ENCODE measurements around the gene MOK. TPM values are rescaled to one million over a fixed set of nuclear protein-coding genes. Genes with fewer than 3 reads are reported as not detected.
"Not testable (repeated sequence)": the region's sequence is repeated elsewhere in the genome, so short reads cannot be mapped to it uniquely, and the experiment has no call there.

The MOK gene
- total RNA-seq, 6 experiments from 2014 or later, result 2.7 to 4.7 (median 3.8) TPM

DNA sequence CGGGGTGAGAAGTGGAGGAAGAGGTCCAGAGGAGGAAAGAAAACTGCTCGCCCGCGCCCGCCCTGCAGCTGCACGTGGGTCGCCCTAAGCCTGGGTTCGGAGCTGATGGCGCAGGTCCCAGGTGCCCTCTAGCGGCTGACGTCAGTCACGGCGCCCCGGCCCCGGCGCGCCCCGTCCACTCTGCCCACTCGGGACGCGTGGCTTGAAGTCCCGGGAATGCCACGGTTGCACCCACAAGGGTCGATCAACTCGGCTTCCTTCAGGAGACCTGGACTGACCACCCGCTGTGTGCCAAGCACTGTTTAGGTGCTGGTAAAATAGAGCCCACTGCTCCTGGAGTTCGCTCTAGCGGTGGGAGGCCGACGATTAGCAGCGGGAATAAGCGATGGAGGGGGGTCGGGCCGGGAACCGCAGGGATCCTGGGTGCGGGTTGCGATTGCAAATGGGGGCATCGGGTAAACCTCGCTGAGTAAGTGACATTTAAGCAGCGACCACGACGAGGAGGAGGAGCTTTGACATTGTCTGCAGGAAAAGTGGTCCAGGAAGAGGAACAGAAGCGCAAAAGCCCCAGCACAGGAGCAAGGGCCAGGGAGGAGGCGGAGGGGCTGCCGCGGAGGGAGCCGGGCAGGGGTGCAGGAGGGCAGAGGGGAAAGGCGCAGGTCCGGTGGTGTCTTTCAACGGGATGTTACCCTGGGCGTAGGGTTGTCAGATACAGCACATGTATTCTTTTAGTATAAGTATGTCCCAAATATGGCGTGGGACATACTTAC is 9.5 kb upstream of the MOK start:
- Histone ChIP-seq H3K27ac (peak overlapping the region in 1 of 3 donors; percentile 5), H3K36me3 (no peaks in the 10 kb centered on the region), H3K9me3 (no peaks in the 10 kb centered on the region), H3K27me3 (no peaks in the 10 kb centered on the region), H3K4me3 (peak overlapping the region; percentile 43 to 50 (median 47)), H3K4me1 (peaks cover 0 to 18% (median 3%) of the 10 kb centered on the region in 4 donors)
- intact Hi-C loops (cut with DNase I), result loop anchor here (5.0 kb wide), 1 partner anchor 82 kb away; no protein-coding TSS in a partner anchor
- WGBS (ENCODE audit: insufficient coverage, low coverage, low lambda C conversion rate, missing lambda C conversion rate), result 6% methylated on average over 26 of the region's 52 CpGs
- TF ChIP-seq POLR2A (IDR thresholded peaks at IDR 0.05), result no peak
- peak; percentile 93 to 96 (median 96) for TF ChIP-seq CTCF (IDR thresholded peaks at IDR 0.05)
- peak; percentile 80 to 88 (median 82) for ATAC-seq
- DNase-seq, result peak; percentile 89 to 90 (median 90)

DNA sequence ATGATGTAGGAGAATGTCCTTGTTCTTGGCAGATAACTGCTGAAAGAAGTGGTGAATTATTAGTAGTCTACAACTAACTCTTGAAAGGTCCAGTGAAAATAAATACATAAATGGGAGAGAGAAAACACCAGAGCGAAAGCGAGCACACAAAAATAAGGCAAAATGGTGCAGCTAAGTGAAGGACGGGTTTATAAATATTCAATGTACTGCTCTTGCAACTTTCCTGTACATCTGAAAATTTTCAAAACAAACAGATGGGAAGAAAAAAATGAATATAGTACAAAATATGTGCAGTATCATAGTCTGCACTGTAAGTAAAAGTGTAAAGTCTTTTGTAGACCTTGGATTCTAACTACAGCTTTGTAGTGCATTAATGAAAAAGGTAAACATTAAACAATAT is 1.3 kb downstream of the MOK start:
- no peaks in the 10 kb centered on the region for H3K9me3 ChIP-seq
- H3K4me1 ChIP-seq, result peaks cover 0 to 4% (median 0%) of the 10 kb centered on the region in 4 donors
- no peaks in the 10 kb centered on the region for H3K27me3 ChIP-seq
- no peak overlapping the region for H3K27ac ChIP-seq
- no peak for TF ChIP-seq POLR2A (IDR thresholded peaks at IDR 0.05)
- no peak for TF ChIP-seq CTCF (IDR thresholded peaks at IDR 0.05)
- H3K36me3 ChIP-seq, result no peaks in the 10 kb centered on the region
- 90% methylated on average over 3 of the region's 3 CpGs for WGBS (ENCODE audit: insufficient coverage, low coverage, low lambda C conversion rate, missing lambda C conversion rate)
- DNase-seq (no peak), ATAC-seq (no peak)
- intact Hi-C loops (cut with DNase I), result no loop called here
- no peak overlapping the region for H3K4me3 ChIP-seq

DNA sequence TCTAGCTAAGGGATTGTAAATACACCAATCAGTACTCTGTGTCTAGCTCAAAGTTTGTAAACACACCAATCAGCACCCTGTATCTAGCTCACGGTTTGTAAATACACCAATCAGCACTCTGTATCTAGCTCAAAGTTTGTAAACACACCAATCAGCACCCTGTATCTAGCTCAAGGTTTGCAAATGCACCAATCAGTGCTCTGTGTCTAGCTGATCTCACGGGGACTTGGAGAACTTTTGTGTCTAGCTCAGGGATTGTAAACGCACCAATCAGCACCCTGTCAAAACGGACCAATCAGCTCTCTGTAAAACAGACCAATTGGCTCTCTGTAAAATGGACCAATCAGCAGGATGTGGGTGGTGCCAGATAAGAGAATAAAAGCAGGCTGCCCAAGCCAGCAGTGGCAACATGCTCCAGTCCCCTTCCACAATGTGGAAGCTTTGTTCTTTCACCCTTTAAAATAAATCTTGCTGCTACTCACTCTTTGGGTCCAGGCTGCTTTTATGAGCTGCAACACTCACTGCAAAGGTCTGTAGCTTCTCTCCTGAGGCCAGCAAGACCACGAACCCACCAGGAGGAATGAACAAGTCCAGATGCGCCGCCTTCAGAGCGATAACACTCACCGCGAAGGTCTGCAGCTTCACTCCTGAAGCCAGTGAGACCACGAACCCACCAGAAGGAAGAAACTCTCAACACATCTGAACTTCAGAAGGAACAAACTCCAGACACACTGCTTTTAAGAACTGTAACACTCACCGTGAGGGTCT is 6.5 kb downstream of the MOK start:
- H3K4me3 ChIP-seq; ATAC-seq; DNase-seq; intact Hi-C loops (cut with DNase I); H3K27me3 ChIP-seq; H3K36me3 ChIP-seq; H3K4me1 ChIP-seq; H3K9me3 ChIP-seq; H3K27ac ChIP-seq: not testable (repeated sequence)
- 57% methylated on average over 3 of the region's 12 CpGs for WGBS (ENCODE audit: insufficient coverage, low coverage, low lambda C conversion rate, missing lambda C conversion rate)

DNA sequence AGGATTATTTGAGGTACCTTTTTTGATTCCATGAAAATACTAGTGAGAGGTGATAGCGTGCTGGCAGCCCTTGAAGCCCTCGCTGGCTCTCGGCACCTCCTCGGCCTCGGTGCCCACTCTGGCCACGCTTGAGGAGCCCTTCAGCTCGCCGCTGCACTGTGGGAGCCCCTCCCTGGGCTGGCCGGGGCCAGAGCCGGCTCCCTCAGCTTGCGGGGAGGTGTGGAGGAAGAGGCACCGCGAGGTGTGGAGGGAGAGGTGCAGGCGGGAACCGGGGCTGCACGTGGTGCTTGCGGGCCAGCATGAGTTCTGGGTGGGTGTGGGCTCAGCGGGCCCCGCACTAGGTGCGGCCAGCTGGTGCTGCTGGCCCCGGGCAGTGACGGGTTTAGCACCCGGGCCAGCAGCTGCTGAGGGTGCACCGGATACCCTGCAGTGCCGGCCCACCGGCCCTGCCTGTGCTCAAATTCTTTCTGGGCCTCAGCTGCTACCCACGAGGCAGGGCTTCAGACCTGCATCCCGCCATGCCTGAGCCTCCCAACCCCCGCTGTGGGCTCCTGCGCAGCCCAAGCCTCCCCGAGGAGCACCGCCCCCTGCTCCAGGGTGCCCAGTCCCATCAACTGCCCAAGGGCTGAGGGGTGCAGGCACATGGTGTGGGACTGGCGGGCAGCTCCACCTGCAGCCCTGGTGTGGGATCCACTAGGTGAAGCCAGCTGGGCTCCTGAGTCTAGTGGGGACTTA is 7.4 kb downstream of the MOK start:
- no CpG with 5 or more reads among the region's 33 CpGs for WGBS (ENCODE audit: insufficient coverage, low coverage, low lambda C conversion rate, missing lambda C conversion rate)
- intact Hi-C loops (cut with DNase I), result no loop called here

More for the DNA sequence above, 7.4 kb downstream of the MOK start:
- Histone ChIP-seq H3K4me3 (no peak overlapping the region), H3K27me3 (no peaks in the 10 kb centered on the region), H3K9me3 (no peaks in the 10 kb centered on the region), H3K4me1 (no peaks in the 10 kb centered on the region), H3K36me3 (no peaks in the 10 kb centered on the region), H3K27ac (no peak overlapping the region)
- no peak for DNase-seq
- no peak for TF ChIP-seq POLR2A (IDR thresholded peaks at IDR 0.05)
- no peak for TF ChIP-seq CTCF (IDR thresholded peaks at IDR 0.05)
- ATAC-seq, result peak in 1 of 4 donors; percentile 29
